Lung microvascular endothelial cell (primary cell): ENCODE results near the gene LCMT1. TPM values are rescaled to one million over a fixed set of nuclear protein-coding genes. Genes with fewer than 3 reads are reported as not detected.

Experiments used
- DNase-seq, 2 donors: peaks; one replicate each; pipeline versions ENCODE4 v3.0.0 to v3.0.0-alpha.2; 2010; ENCODE audit warnings: low read depth in 2 of 2
- total RNA-seq: library from RNA; depleted of rRNA; stranded (reverse); fragments of >200 nt; gene quantifications from 2 replicates; pipeline ENCODE4 v1.2.1, GENCODE V29; 2014

The LCMT1 gene
- total RNA-seq, 1 donor from 2014 or later = 27.8 TPM

DNA sequence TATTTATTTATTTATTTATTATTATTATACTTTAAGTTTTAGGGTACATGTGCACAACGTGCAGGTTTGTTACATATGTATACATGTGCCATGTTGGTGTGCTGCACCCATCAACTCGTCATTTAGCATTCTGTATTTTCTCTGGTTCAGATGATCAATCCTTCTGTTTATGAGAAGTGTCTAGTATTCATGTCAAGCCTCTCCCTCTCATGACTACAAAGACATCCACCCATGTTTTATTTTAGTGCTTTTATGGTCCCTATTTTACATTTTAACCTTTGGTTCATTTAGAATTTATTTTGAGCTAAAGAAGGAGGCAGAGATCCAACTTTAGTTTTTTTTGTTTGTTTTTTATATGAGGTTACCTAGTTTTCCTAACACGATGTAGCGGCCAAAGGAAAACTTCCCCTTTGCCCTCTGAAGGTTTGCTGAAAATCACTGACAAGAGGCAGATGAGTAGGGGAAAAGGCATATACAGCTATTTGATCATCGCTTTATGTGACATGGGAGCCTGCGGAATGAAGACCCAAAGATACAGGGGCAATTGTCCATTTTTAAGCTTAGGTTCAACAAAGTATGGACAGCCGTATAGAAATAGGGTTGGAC lies 82.8 kb downstream of the LCMT1 start:
- DNase-seq = no peak

DNA sequence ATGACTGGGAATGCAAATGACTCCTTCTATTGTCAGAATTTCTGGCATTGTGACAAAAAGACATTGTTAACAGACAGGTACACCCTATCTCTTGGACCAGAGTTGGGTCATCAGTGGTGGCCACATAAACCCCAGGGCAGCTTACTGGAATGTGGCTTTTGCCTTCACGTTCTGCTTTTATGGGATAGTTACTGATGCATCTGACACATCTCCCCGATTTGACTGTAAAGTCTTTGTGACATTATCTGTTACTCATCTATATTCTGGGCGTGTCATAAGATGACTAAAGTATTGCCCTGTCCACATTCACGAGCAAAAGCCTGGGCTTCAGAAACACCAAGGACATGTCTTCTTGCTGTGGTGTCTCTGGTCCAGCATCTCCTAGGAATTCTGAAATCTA lies 86.5 kb downstream of the LCMT1 start:
- no peak for DNase-seq

DNA sequence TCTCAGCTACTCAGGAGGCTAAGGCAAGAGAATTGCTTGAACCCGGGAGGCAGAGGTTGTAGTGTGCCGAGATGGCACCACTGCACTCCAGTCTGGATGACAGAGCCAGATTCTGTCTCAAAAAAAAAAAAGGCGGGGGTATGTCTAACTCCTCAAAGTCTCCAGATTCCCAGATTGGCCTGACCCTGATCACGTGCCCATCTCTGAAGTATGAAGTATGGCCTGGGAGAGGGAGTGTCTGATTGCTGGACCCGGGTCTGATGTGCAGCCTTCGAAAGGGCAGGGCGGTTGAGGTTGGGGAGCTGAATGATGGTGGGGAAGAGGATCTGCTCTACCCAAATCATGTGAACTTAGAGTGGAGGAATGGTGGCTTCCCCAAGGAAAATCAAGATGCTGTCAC lies 87.9 kb downstream of the LCMT1 start:
- no peak for DNase-seq

DNA sequence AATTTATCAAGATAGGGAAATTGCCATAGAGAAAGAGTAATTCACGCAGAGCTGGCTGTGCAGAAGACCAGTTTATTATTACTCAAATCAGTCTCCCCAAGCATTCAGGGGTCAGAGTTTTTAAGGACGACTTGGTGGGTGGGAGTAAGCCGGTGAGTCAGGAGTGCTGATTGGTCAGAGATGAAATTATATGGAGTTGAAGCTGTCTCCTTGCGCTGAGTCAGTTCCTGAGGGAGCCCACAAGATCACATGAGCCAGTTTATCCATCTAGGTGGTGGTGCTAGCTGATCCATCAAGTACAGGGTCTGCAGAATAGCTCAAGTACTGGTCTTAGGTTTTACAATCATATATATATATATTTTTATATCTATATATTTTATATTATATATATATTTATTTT lies 99.2 kb downstream of the LCMT1 start:
- peak in 1 of 2 donors; percentile 68 for DNase-seq

DNA sequence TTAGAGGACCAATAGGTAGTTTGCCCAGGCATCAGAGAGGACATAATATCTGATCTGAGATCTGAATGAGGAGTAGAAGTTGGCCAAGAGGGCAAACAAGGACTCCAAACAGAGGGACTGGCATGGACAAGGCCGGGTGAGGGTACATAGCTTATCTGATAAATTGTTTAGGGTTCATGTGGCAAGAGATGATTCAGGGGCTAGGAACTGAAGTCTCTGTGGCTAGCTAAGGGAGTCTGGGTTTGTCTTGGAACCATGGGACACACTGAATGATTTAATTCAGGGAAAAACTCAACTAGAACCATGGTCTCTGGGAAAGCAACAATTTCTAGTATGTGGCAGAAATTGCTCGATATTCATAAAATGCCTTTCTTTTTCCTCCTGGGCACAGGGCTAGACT lies 101.1 kb downstream of the LCMT1 start:
- no peak for DNase-seq

DNA sequence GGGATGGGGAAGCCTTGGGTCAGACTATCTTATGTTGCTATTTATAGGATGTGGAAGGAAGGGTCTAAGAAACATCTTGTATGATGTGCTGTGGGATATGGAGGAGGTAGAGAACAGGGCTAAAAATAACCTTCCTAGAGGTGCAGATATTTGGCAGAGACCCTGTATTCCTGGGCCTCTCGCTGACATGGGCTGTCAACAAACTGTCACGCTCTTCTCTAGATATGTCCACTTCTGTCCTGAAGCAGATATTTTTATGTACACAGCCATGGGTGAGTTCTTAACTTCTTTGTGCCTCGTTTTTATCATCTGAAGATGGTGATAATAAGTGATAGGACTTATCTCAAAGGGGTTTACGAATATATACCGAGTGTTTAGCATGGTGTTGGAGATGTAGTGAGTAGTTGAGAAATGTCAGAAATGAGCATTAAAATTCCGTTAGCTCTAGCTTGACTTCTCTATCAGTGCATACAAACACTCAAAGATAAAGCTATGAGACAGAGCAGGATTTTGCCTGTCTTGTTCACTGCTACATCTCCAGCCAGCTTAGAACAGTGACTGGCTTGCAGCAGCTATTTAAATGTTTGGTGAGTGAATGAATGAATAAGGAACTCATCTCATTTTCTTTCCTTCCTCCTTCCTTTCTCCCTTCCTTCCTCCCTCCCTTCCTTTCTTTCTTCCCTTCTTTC lies 102.3 kb downstream of the LCMT1 start:
- no peak for DNase-seq

DNA sequence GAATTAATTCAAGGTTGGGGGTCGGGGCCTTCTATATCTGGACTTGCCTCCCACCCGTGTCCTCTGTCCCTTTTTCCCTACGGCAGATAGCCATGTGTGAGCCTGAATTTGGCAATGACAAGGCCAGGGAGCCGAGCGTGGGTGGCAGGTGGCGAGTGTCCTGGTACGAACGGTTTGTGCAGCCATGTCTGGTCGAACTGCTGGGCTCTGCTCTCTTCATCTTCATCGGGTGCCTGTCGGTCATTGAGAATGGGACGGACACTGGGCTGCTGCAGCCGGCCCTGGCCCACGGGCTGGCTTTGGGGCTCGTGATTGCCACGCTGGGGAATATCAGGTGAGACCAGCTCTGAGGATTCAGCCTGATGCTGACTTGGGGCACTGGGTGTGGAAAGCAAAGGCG lies 105.6 kb downstream of the LCMT1 start:
- no peak for DNase-seq

DNA sequence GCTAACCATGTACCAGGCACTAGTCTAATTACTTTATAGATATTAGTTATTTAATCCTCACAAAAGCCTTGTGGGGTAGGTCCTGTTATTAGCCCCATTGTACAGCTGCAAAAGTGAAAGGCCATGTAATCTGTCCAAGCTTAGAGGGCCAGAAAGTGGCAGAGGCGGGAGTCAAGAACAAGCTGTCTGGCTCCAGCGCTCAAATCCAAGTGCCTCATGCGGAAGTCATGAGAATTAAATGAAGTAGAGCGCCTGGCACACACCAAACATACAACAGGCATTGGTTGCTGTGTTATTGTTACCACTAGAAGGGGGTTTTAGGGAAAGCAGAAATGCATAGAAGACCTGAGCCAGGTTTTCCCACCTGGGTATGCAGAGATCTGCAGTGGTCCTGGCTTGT lies 106.4 kb downstream of the LCMT1 start:
- DNase-seq = no peak

DNA sequence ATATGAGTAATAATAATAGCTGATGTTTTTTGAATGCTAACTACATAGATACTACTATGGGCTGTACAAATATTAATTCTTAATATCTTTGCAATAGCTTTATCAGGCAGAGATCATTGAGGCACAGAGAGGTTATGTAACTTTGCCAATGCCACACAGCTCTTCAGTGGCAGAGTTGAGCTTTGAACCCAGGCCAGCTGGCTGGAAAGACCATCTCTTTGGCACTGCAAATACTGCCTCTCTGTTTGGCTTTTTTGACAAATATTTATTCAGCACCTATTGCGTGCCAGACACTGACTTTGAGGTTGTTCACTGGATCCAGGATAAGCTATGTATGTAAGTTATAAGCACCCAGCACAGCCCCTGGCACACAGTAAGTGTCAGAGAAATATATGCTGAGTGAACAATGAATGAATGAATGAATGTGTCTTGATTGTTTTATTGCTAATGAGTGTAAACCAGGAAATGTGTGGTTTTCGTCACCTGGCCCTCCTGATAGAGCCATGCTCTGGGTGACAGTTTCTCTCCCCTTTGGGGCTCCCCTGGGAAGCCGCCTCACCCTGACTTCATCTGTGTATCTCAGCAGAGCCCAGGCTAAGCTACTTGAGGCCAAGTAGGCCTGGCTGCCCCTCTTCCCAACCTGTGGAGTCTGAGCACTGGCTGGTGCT lies 107.7 kb downstream of the LCMT1 start:
- DNase-seq = no peak

DNA sequence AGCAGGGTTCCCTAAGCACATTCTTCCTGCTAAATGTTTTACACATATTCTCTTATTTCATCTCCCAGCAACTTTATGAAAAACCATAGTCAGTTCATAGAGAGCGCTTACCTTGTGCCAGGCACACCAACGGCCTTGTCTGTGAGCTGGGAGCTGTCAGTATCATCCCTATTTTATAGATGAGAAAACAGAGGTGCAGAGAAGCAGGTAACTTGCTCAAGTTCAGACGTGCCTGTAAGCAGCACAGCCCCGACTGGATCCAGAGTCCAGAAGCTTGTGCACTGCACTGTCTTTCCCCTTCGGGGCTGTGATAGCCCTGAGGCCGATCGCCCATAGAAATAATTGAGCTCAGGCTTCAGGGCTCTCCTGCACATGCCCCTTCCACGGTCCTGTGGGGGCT lies 111.4 kb downstream of the LCMT1 start:
- DNase-seq = no peak

DNA sequence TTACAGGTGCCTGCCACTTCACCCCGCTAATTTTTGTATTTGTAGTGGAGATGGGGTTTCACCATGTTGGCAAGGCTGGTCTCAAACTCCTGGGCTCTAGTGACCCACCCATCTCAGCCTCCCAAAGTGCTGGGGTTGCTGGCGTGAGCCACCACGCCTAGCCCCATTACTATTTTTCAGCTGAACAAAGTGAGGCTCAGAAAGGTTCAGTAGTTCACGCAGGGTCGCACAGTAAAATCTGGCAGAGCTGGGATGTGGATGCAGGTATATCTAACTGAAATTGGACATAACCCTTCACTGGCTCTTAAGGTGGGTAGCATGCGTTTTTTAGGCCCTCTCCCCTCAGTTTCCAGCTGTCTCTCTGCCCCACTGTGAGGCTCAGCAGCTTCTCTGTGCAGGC lies 112.4 kb downstream of the LCMT1 start:
- DNase-seq = no peak

DNA sequence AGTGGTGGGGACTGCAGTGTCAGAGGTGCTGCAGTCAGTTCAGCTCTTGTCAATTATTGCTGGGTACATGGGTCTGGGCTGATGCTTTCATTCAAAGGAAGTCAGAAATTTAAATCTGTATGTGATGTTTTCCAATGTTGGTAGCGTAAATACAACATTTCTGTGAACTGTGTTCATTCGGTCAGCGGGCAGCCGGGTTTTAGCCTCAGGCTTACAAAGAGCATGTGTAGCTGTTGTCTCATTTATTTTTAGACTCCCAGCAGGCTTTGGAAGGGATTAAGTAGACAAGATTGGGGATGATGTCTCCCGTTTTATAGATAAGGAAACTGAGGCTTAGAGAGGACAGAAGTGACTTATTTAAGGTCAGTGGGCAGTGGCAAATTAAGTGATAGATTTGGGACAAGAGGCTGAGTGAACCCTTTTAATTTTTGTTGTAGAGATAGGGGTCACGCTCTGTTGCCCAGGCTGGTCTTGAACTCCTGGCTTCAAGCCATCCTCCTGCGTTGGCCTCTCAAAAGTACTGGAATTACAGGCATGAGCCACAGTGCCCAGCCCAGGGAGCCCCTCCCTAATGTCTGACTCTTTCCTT lies 113.3 kb downstream of the LCMT1 start:
- DNase-seq = no peak

Other genes with a start within 250 kb of the LCMT1 start
- gene ARHGAP17, start 96.4 kb upstream of the LCMT1 start, total RNA-seq = 26.8 and 31.5 TPM in 2 replicates
- not detected in 2 replicates for gene AQP8, start 105.2 kb downstream of the LCMT1 start, total RNA-seq
- gene ZKSCAN2, start 146.1 kb downstream of the LCMT1 start, total RNA-seq = 2.2 and 2.8 TPM in 2 replicates